ENCODE data around the gene NPPB. TPM values are rescaled to one million over a fixed set of nuclear protein-coding genes. Genes with fewer than 3 reads are reported as not detected.

NPPB gene
- total and polyA plus RNA-seq, 9 of the 15 experiments (the other 6 are each of a cell fraction or from before 2014, with no cell fraction given), result not detected

DNA sequence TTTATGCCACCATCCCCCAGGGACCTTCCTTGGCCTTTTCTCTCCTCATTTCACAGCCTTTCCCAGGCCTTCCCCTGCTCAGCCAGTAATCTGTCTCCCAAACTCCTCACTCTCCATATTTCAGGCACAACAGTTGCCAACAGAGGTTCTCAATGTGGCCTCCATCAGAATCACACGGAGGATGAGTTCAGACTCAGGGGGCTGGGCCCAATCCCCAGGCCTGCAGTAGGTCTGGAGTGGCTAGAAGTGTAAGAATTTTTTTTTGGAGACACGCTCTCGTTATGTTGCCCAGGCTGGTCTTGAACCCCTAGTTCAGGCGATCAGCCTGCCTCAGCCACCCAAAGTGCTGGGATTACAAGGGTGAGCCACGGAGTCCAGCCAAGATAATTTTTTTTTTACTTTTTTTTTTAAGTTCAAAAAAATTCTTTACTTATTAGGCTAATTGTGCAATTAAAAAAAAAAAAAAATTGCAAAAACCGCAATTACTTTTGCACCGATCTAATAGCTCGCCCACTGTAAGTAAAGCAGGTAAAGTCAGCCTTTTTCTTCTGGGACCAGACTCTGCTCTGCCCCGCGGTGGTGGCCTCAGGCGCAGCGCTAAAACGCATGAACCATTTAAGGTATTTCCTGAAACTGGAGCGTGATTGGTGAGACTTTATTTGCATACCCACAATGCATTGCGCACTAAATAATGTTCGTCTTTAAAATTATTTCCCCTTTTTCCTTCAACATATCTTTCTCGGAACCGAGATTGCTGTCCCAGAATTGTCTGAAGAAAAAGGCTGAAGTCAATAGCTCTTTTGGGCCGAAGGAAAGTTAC is 48.7 kb upstream of the NPPB start (continued):
- TF ChIP-seq, protein P1, sequence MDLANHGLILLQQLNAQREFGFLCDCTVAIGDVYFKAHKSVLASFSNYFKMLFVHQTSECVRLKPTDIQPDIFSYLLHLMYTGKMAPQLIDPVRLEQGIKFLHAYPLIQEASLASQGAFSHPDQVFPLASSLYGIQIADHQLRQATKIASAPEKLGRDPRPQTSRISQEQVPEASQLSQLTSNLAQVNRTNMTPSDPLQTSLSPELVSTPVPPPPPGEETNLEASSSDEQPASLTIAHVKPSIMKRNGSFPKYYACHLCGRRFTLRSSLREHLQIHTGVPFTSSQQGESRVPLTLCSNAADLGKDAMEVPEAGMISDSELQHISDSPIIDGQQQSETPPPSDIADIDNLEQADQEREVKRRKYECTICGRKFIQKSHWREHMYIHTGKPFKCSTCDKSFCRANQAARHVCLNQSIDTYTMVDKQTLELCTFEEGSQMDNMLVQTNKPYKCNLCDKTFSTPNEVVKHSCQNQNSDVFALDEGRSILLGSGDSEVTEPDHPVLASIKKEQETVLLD (IDR thresholded peaks at IDR 0.05), result peak; percentile 18; the same call in 1 of the 2 replicates
- TF ChIP-seq GABPB2 (CRISPR knock-in tag; conservative IDR thresholded peaks at IDR 0.05), result no peak
- TF ChIP-seq EHMT2 (IDR thresholded peaks at IDR 0.05), result no peak
- 0 out of 2 replicates have a peak, but pooled peaks have one; percentile 4 for TF ChIP-seq ESRRA (IDR thresholded peaks at IDR 0.05; ENCODE audit: borderline replicate concordance, low read depth)
- TF ChIP-seq, protein P2, sequence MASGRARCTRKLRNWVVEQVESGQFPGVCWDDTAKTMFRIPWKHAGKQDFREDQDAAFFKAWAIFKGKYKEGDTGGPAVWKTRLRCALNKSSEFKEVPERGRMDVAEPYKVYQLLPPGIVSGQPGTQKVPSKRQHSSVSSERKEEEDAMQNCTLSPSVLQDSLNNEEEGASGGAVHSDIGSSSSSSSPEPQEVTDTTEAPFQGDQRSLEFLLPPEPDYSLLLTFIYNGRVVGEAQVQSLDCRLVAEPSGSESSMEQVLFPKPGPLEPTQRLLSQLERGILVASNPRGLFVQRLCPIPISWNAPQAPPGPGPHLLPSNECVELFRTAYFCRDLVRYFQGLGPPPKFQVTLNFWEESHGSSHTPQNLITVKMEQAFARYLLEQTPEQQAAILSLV (tag; IDR thresholded peaks at IDR 0.05), result no peak
- TF ChIP-seq SMAD1 (IDR thresholded peaks at IDR 0.05; ENCODE audit: low read depth, low read length, partially characterized antibody), result no peak
- no peak for TF ChIP-seq ZNF766 (CRISPR knock-in tag; conservative IDR thresholded peaks at IDR 0.05)
- no peak for TF ChIP-seq XRCC3 (IDR thresholded peaks at IDR 0.05)
- TF ChIP-seq, protein P3, sequence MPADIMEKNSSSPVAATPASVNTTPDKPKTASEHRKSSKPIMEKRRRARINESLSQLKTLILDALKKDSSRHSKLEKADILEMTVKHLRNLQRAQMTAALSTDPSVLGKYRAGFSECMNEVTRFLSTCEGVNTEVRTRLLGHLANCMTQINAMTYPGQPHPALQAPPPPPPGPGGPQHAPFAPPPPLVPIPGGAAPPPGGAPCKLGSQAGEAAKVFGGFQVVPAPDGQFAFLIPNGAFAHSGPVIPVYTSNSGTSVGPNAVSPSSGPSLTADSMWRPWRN (IDR thresholded peaks at IDR 0.05; ENCODE audit: low read depth), result no peak
- TF ChIP-seq, protein P4, sequence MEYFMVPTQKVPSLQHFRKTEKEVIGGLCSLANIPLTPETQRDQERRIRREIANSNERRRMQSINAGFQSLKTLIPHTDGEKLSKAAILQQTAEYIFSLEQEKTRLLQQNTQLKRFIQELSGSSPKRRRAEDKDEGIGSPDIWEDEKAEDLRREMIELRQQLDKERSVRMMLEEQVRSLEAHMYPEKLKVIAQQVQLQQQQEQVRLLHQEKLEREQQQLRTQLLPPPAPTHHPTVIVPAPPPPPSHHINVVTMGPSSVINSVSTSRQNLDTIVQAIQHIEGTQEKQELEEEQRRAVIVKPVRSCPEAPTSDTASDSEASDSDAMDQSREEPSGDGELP (CRISPR knock-in tag; IDR thresholded peaks at IDR 0.05; ENCODE audit: borderline replicate concordance), result 0 out of 2 replicates have a peak, but pooled peaks have one; percentile 20
- TF ChIP-seq, protein P5, sequence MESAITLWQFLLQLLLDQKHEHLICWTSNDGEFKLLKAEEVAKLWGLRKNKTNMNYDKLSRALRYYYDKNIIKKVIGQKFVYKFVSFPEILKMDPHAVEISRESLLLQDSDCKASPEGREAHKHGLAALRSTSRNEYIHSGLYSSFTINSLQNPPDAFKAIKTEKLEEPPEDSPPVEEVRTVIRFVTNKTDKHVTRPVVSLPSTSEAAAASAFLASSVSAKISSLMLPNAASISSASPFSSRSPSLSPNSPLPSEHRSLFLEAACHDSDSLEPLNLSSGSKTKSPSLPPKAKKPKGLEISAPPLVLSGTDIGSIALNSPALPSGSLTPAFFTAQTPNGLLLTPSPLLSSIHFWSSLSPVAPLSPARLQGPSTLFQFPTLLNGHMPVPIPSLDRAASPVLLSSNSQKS (CRISPR knock-in tag; IDR thresholded peaks at IDR 0.05), result no peak
- no peak for TF ChIP-seq FOXA3 (CRISPR knock-in tag; conservative IDR thresholded peaks at IDR 0.05 in 1 of 2, IDR thresholded peaks at IDR 0.05 in 1 of 2)
- no peak for TF ChIP-seq NR4A1 (CRISPR knock-in tag; IDR thresholded peaks at IDR 0.05)
- no peak for TF ChIP-seq NR4A1 (tag; IDR thresholded peaks at IDR 0.05)
- TF ChIP-seq, protein P6, sequence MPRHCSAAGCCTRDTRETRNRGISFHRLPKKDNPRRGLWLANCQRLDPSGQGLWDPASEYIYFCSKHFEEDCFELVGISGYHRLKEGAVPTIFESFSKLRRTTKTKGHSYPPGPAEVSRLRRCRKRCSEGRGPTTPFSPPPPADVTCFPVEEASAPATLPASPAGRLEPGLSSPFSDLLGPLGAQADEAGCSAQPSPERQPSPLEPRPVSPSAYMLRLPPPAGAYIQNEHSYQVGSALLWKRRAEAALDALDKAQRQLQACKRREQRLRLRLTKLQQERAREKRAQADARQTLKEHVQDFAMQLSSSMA (CRISPR knock-in tag; IDR thresholded peaks at IDR 0.05), result no peak
- TF ChIP-seq ZNF174 (CRISPR knock-in tag; IDR thresholded peaks at IDR 0.05), result no peak
- TF ChIP-seq ZNF384 (IDR thresholded peaks at IDR 0.05; ENCODE audit: low read depth, low read length), result peak; percentile 53; the same call in 1 of the 2 replicates
- no peak for TF ChIP-seq NUFIP1 (IDR thresholded peaks at IDR 0.05; ENCODE audit: partially characterized antibody)
- TF ChIP-seq ZNF165 (CRISPR knock-in tag; IDR thresholded peaks at IDR 0.05; ENCODE audit: borderline replicate concordance), result no peak
- no peak for TF ChIP-seq ZSCAN32 (CRISPR knock-in tag; IDR thresholded peaks at IDR 0.05)
- TF ChIP-seq SMC3 (conservative IDR thresholded peaks at IDR 0.05; ENCODE audit: insufficient read depth, low read depth, low read length), result peak; percentile 93
- no peak for TF ChIP-seq KHSRP (IDR thresholded peaks at IDR 0.05)
- no peak for TF ChIP-seq SIX5 (IDR thresholded peaks at IDR 0.05; ENCODE audit: borderline replicate concordance in 1 of 2, insufficient read depth in 1 of 2, low read depth in 1 of 2, low read length in 2 of 2)

Measured in K562 (cell line).